GM21723 (cell line): ENCODE data around the gene ZNF768.
A peak's percentile ranks its signal among the peaks of the same experiment; 100 is the strongest.

Experiments used
- ATAC-seq: cut with Tn5 transposase; IDR thresholded peaks from one replicate; pipeline ENCODE4 v1.9.1; 2021; ENCODE audit warnings: mild to moderate bottlenecking, moderate library complexity; ENCODE audit not compliant: unreplicated experiment

The ZNF768 gene

GRCh38 chr16:30526137-30526822 is at the start of gene ZNF768:
ZNF768 (minus strand) TSS chr16:30526566; CDS start chr16:30526413, 153 bp downstream.
- ATAC-seq, result peak; percentile 34

GRCh38 chr16:30574678-30575077 is 48.3 kb upstream of the ZNF768 start:
- ATAC-seq, result no peak

- ATAC-seq, result peak; percentile 68
Observed at GRCh38 chr16:30571445-30572322, 45.3 kb upstream of the ZNF768 start, which contains the start of gene ZNF688. ZNF688 (minus strand) TSS chr16:30571714; CDS start chr16:30571629, 85 bp downstream.

- no peak for ATAC-seq
Observed at GRCh38 chr16:30570636-30571444, 44.5 kb upstream of the ZNF768 start.

- no peak for ATAC-seq
Observed at GRCh38 chr16:30569746-30570635, 43.6 kb upstream of the ZNF768 start.

- no peak for ATAC-seq
Observed at GRCh38 chr16:30569281-30569680, 42.9 kb upstream of the ZNF768 start.

- no peak for ATAC-seq
Observed at GRCh38 chr16:30567991-30568638, 41.7 kb upstream of the ZNF768 start.

GRCh38 chr16:30567160-30567990 is 41.0 kb upstream of the ZNF768 start:
- ATAC-seq, result no peak

GRCh38 chr16:30566531-30566930 is 40.2 kb upstream of the ZNF768 start:
- ATAC-seq, result no peak

GRCh38 chr16:30565984-30566383 is 39.6 kb upstream of the ZNF768 start:
- ATAC-seq, result no peak

GRCh38 chr16:30565526-30565925 is 39.2 kb upstream of the ZNF768 start:
- no peak for ATAC-seq

GRCh38 chr16:30562021-30562420 is 35.7 kb upstream of the ZNF768 start:
- ATAC-seq, result no peak

- ATAC-seq, result no peak
Observed at GRCh38 chr16:30561089-30561816, 34.9 kb upstream of the ZNF768 start.

GRCh38 chr16:30559690-30560089 is 33.3 kb upstream of the ZNF768 start:
- no peak for ATAC-seq

- no peak for ATAC-seq
Observed at GRCh38 chr16:30558789-30559377, 32.5 kb upstream of the ZNF768 start.

- ATAC-seq, result peak; percentile 81
Observed at GRCh38 chr16:30557957-30558788, 31.8 kb upstream of the ZNF768 start, which contains the start of gene ZNF764. ZNF764 (minus strand) TSS chr16:30558374; CDS start chr16:30558182, 192 bp downstream.

GRCh38 chr16:30557707-30557956 is 31.3 kb upstream of the ZNF768 start:
- peak; percentile 4 for ATAC-seq
